Measurements from ENCODE around the gene ABTB2. TPM values are rescaled to one million over a fixed set of nuclear protein-coding genes. Genes with fewer than 3 reads are reported as not detected.

The ABTB2 gene
- total RNA-seq, 1 donor from 2014 or later, result 0.89 TPM

- Mint-ChIP-seq H3K36me3 (ENCODE audit: unreplicated experiment) (peaks cover 60% of the 10 kb centered on the region), H3K4me3 (ENCODE audit: unreplicated experiment) (no peak overlapping the region), H3K9me3 (ENCODE audit: unreplicated experiment) (no peaks in the 10 kb centered on the region), H3K4me1 (ENCODE audit: unreplicated experiment) (no peaks in the 10 kb centered on the region), H3K27me3 (ENCODE audit: unreplicated experiment) (no peaks in the 10 kb centered on the region), H3K27ac (ENCODE audit: unreplicated experiment) (no peak overlapping the region)
- TF ChIP-seq CTCF (IDR thresholded peaks at IDR 0.05), result no peak
- no peak for DNase-seq (ENCODE audit: extremely low spot score, unreplicated experiment)
Measured at GRCh38 chr11:34135439-34135838, 222.4 kb downstream of the ABTB2 start.

- peaks cover 62% of the 10 kb centered on the region for H3K36me3 Mint-ChIP-seq (ENCODE audit: unreplicated experiment)
Measured at GRCh38 chr11:34134765-34135164, 223.0 kb downstream of the ABTB2 start.

GRCh38 chr11:34132261-34132965, 225.4 kb downstream of the ABTB2 start:
- no peak for DNase-seq (ENCODE audit: extremely low spot score, unreplicated experiment)
- Mint-ChIP-seq H3K9me3 (ENCODE audit: unreplicated experiment) (no peaks in the 10 kb centered on the region), H3K36me3 (ENCODE audit: unreplicated experiment) (peaks cover 67% of the 10 kb centered on the region), H3K27ac (ENCODE audit: unreplicated experiment) (no peak overlapping the region), H3K27me3 (ENCODE audit: unreplicated experiment) (no peaks in the 10 kb centered on the region), H3K4me1 (ENCODE audit: unreplicated experiment) (no peaks in the 10 kb centered on the region), H3K4me3 (ENCODE audit: unreplicated experiment) (no peak overlapping the region)
- TF ChIP-seq CTCF (IDR thresholded peaks at IDR 0.05), result no peak

More at GRCh38 chr11:34134765-34135164, 223.0 kb downstream of the ABTB2 start:
- no peak overlapping the region for H3K4me3 Mint-ChIP-seq (ENCODE audit: unreplicated experiment)
- no peak for DNase-seq (ENCODE audit: extremely low spot score, unreplicated experiment)
- TF ChIP-seq CTCF (IDR thresholded peaks at IDR 0.05), result no peak
- H3K27ac Mint-ChIP-seq (ENCODE audit: unreplicated experiment), result no peak overlapping the region
- no peaks in the 10 kb centered on the region for H3K9me3 Mint-ChIP-seq (ENCODE audit: unreplicated experiment)
- no peaks in the 10 kb centered on the region for H3K27me3 Mint-ChIP-seq (ENCODE audit: unreplicated experiment)
- no peaks in the 10 kb centered on the region for H3K4me1 Mint-ChIP-seq (ENCODE audit: unreplicated experiment)

GRCh38 chr11:34128824-34129223, 229.0 kb downstream of the ABTB2 start:
- H3K36me3 Mint-ChIP-seq (ENCODE audit: unreplicated experiment), result peaks cover 64% of the 10 kb centered on the region
- H3K27ac Mint-ChIP-seq (ENCODE audit: unreplicated experiment), result no peak overlapping the region
- no peaks in the 10 kb centered on the region for H3K27me3 Mint-ChIP-seq (ENCODE audit: unreplicated experiment)
- peaks cover 9% of the 10 kb centered on the region for H3K4me1 Mint-ChIP-seq (ENCODE audit: unreplicated experiment)
- DNase-seq (ENCODE audit: extremely low spot score, unreplicated experiment), result no peak
- TF ChIP-seq CTCF (IDR thresholded peaks at IDR 0.05), result no peak
- H3K4me3 Mint-ChIP-seq (ENCODE audit: unreplicated experiment), result no peak overlapping the region
- H3K9me3 Mint-ChIP-seq (ENCODE audit: unreplicated experiment), result no peaks in the 10 kb centered on the region

GRCh38 chr11:34126959-34127848, 230.6 kb downstream of the ABTB2 start:
- Mint-ChIP-seq H3K4me1 (ENCODE audit: unreplicated experiment) (peaks cover 9% of the 10 kb centered on the region), H3K36me3 (ENCODE audit: unreplicated experiment) (peaks cover 63% of the 10 kb centered on the region), H3K27ac (ENCODE audit: unreplicated experiment) (no peak overlapping the region), H3K9me3 (ENCODE audit: unreplicated experiment) (no peaks in the 10 kb centered on the region), H3K27me3 (ENCODE audit: unreplicated experiment) (no peaks in the 10 kb centered on the region), H3K4me3 (ENCODE audit: unreplicated experiment) (no peak overlapping the region)
- no peak for TF ChIP-seq CTCF (IDR thresholded peaks at IDR 0.05)
- no peak for DNase-seq (ENCODE audit: extremely low spot score, unreplicated experiment)
